ENCODE data around the gene MCOLN1.

Gene MCOLN1

GRCh38 chr19:7502552-7502951 is 19.9 kb upstream of the MCOLN1 start:
- no peak for DNase-seq (ENCODE audit: low read depth)

GRCh38 chr19:7504684-7505083 is 17.7 kb upstream of the MCOLN1 start:
- no peak for DNase-seq (ENCODE audit: low read depth)

- no peak for DNase-seq (ENCODE audit: low read depth)
Observed at GRCh38 chr19:7505288-7505681, 17.1 kb upstream of the MCOLN1 start.

GRCh38 chr19:7505682-7506384 is 16.6 kb upstream of the MCOLN1 start:
- DNase-seq (ENCODE audit: low read depth): no peak

GRCh38 chr19:7506385-7507328 is 15.8 kb upstream of the MCOLN1 start:
- DNase-seq (ENCODE audit: low read depth): peak; percentile 36

- peak; percentile 62 for DNase-seq (ENCODE audit: low read depth)
Observed at GRCh38 chr19:7507884-7508283, 14.5 kb upstream of the MCOLN1 start.

GRCh38 chr19:7509625-7510024 is 12.8 kb upstream of the MCOLN1 start:
- no peak for DNase-seq (ENCODE audit: low read depth)

GRCh38 chr19:7512400-7512851 is 10.0 kb upstream of the MCOLN1 start:
- DNase-seq (ENCODE audit: low read depth): no peak

GRCh38 chr19:7513809-7514642 is 8.4 kb upstream of the MCOLN1 start:
- DNase-seq (ENCODE audit: low read depth): no peak

- no peak for DNase-seq (ENCODE audit: low read depth)
Observed at GRCh38 chr19:7515110-7515644, 7.2 kb upstream of the MCOLN1 start.

GRCh38 chr19:7515645-7516151 is 6.7 kb upstream of the MCOLN1 start, which contains the start of gene ZNF358:
ZNF358 (plus strand) TSS chr19:7516103; CDS start chr19:7519243, 3,140 bp downstream.
- no peak for DNase-seq (ENCODE audit: low read depth)

GRCh38 chr19:7516333-7516732 is 6.1 kb upstream of the MCOLN1 start:
- DNase-seq (ENCODE audit: low read depth): no peak

GRCh38 chr19:7516878-7517277 is 5.5 kb upstream of the MCOLN1 start:
- DNase-seq (ENCODE audit: low read depth): no peak

GRCh38 chr19:7519361-7520130 is 2.9 kb upstream of the MCOLN1 start:
- DNase-seq (ENCODE audit: low read depth): no peak

GRCh38 chr19:7520131-7521051 is 2.0 kb upstream of the MCOLN1 start:
- no peak for DNase-seq (ENCODE audit: low read depth)

- DNase-seq (ENCODE audit: low read depth): no peak
Observed at GRCh38 chr19:7521551-7522071, 813 bp upstream of the MCOLN1 start.

- no peak for DNase-seq (ENCODE audit: low read depth)
Observed at GRCh38 chr19:7522923-7523667, 671 bp downstream of the MCOLN1 start.

- DNase-seq (ENCODE audit: low read depth): no peak
Observed at GRCh38 chr19:7524523-7524922, 2.1 kb downstream of the MCOLN1 start.
